HG03045 (cell line): ENCODE data around the gene DLX1.

ENCODE experiments used
- ATAC-seq: cut with Tn5 transposase; IDR thresholded peaks from one replicate; pipeline ENCODE4 v1.9.1; 2021; ENCODE audit warnings: mild to moderate bottlenecking, moderate library complexity; ENCODE audit not compliant: unreplicated experiment

Gene DLX1

DNA sequence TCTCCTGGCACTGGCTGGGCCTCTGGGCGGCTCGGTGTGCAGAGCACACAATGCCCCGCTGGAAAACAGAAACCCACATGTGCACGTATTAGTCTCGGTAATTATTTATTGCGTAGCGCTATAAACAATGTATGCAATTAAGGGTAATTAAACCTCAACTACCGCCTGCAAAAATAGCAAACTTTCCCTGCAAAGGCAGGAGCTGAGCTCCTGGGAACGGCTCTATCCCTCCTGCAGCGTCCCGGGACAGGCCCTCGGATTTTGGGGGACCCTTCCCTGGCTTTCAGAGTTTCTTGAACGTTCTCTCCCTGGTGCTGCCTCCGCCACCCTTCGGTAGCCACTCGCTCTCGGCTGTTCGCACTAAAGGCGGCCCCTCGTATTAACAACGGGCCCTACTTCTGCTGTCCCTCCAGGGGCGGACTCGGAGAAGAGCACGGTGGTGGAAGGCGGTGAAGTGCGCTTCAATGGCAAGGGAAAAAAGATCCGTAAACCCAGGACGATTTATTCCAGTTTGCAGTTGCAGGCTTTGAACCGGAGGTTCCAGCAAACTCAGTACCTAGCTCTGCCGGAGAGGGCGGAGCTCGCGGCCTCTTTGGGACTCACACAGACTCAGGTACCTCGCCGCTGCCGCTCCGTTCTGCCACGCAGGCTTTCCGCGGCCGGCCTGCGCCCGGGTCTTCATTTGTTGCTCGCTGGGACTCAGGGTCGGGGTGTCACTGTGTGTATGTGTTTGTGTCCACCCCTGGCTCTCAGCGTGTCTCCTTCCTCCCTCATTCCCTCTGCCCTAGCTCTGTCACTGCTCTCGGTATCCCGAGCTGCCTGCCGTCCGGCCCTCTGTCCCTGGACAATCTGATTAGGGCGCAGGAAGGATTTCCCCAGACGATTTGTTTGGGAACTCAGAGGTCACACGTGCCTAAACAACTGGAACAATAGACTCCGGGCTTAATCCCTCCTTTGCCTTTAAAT lies 1.2 kb downstream of the DLX1 start:
- ATAC-seq = no peak

DNA sequence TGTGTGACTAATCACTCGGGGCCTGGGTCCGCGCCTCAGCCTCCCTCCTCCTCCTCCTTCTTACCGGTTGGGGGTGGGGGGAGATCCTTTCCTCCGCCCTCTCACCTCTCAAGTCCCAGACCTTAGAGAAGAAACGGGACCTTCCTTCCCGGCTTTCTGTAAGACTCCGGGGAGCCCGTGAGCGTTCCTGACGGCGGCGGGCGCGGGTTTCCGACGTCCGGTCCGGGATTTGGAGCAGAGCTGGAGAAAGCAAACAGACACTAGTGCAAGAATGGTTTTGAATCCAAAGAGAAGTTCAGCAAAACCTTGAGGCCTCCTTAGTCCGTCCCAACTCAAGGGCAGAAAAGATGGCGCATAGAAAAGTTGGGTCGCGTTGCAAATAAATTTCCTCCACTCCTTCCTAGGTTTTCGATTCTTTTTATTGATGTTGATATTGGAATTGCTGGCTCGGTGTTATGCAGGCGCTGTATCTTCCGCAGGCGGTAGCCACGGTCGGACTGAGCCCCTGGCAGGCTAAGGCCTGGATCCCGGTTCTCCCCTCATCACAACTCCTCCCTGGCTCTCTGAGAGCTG lies 2.0 kb downstream of the DLX1 start:
- no peak for ATAC-seq

DNA sequence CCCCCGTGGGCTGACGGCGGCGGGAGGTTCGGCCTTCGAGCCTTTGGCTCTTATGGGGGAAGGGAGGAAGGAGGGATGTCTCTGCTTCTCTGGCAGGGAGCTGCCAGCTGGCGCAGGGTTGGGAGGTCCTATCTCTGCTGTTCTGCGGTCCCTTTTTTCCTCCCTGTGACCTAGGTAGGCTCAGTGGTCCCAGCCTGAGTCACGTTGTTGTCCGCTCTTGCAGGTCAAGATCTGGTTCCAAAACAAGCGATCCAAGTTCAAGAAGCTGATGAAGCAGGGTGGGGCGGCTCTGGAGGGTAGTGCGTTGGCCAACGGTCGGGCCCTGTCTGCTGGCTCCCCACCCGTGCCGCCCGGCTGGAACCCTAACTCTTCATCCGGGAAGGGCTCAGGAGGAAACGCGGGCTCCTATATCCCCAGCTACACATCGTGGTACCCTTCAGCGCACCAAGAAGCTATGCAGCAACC lies 2.5 kb downstream of the DLX1 start:
- no peak for ATAC-seq

DNA sequence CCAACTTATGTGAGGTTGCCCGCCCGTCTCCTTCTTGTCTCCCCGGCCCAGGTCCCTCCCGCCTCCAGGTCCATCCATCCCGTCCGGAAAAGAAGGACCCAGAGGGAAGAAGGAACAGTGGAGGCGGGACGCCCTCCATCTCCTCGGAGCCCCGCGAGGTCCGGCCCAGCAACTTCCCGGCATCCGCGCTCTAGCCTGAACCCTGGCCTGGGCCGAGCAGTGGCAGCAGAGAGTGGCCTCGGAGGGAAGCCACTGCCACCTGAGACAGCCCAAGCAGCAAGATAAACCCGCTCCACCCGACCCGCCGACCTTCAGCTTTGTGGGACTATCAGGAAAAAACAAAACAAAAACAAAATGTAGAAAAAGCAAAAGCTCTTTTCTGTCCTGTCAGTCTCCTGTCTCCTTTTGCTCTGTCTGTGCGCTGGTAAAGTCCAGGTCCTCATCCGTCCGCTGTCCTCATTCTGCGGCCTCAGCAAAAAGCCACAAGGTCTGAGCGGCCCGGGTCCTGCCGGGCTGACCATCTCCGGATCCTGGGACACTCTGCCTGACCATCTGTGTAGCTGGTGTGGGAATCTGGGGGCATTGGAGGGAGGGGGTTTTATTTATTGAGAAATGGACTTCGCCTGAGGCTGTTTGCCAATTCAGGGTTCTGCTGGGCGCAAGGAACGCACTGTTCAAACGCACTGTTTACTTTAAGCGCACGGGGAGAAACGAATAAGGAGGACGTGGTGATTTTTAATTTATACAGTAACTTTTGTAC lies 3.1 kb downstream of the DLX1 start:
- no peak for ATAC-seq

DNA sequence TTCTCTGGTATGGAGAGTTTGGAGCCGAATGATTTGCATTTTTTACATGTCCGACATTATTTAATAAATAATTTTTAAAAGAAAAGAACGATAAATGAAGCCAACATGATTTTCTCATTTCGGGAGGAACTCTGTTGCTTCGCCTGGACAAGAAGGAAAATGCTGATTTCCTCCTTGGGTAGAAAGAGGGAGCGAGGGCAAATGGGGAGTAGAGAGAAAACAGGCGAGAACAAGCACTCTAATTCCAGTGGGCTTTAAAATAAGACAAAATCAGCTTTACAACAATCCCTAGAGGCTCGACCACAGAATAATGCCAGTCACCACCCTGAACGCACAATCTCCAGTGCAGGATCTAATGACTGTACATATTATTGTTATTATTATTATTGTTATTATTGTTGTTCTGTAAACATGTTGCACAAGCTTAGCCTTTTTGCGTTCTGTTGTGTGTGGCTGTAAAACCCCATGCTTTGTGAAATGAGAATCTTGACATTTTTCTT lies 3.7 kb downstream of the DLX1 start:
- ATAC-seq = no peak

DNA sequence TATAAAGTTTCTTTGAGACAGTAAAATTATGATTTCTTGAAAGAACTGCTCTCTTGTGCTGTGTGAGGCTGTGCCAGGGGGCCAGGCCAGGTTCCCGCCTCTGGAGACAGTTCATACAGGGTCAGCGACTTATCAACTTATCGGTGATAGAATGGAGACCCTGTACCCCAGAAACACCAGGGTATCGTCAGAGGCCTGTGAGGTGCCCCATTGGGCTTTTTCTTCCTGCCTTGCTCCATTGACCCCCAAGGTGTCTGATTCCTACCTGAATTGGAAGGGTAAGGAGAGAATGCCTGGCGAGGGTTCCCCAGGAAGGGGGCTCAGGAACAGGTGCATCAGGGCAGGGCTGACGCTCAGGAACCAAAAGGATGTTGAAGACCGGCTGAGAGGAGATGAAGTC lies 4.3 kb downstream of the DLX1 start:
- no peak for ATAC-seq

DNA sequence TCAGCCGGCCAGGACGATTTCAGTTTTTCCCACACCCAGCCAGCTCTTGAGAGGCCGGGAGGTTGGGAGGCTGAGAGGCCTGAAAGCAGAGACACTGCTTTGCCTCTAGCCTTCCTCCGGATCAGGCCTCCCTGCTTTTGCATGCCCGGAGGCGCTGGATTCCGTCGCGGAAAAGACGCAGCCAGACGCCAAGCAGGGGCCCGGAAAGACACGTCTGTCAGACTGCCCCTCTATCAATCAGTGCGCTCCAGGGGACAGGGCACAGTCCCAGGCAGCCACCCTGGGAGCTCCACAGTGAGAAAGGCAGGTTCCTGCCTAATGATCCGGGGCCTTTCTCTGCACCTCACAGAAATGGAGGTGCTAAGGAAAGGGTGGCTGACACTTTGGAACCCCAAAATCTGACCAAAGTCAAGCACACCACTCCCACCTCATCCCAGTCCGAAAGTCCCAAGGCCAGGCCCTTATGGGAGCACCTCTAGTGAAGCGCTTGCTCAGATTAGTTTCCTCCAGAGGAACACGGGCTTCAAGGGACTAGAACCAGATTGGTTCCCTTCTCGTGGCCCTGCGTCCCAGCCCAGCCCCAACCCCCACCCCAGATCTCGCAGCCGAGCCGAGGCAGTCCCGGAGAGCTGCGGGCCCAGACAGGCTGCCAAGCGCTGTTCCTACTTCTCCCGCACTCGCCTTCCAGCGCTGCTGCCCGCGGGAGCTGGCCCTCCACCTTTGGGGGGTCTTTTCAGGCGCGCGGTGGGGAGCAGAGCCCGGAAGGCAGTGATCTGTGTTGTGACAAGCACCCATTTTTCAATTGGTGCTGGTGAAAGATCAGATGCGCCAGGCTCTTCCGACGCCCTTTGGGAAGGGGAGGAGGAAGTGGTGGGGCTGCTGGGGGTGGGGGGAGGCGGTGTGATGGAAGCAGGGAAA lies 5.0 kb downstream of the DLX1 start:
- ATAC-seq = no peak

DNA sequence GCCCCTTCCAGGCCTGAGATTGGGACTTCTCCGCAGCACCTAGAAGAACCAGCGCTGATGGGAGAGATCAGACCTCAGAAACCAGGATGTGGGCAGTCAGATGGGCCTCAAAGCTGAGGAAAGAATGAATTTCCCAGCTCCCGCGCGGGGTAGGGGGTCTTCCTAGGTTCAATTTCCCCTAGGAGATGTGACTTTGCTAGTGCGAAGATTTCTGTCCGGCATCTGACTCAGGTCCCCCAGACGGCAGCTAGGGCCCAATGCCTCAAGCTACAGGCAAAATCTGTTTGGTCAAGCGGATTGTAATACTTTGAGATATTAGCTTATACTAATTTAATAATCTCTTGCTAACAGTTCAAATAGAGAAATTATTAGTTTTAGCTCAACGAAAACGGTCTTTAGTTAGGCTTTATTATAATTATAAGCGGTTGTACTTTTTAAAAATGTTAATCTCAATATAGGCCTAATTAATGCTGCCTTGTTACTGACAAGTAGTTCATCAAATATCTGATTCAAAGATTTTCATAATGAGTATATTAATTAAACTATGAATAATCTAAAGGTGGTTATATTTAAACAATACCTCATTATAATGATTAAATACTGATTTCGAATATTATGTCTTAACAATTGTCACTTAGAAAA lies 5.8 kb downstream of the DLX1 start:
- ATAC-seq = no peak

DNA sequence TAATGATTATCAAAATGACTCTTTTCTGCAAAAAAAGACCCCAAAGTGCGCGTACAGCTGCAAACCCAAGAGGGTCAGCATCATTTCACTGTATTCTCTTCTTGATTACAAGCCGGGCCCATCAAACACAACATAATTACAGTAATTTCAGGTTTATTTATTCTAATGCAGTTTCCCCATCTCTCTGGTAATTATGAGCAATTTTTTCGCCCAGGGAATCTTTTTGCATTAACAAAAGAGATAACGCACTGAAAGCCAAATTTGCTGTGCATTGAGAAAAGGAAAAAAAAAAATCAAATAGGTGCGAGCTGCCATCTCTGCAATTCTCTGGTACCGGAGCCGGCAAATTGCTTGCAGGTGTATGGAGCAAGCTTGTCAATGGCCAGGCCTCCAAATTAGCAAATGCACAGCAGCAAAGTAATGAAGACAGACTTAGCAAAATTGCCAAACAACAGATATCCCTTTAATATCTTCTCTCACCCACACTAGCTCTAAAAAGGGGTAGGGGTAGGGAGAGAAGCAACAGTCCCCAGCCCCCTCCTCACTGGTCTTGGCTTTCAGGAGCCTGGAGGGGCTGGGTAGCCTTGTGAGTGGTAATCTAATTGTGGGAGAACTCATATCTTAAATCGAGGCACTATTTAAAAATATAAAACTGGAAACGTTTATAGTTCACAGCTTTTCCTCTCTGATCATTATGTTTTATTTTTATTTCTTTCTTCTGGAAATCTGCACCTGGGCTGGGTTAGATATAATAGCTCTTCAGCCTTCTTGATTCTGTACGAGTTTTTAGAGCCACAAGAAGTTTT lies 6.7 kb downstream of the DLX1 start:
- no peak for ATAC-seq

DNA sequence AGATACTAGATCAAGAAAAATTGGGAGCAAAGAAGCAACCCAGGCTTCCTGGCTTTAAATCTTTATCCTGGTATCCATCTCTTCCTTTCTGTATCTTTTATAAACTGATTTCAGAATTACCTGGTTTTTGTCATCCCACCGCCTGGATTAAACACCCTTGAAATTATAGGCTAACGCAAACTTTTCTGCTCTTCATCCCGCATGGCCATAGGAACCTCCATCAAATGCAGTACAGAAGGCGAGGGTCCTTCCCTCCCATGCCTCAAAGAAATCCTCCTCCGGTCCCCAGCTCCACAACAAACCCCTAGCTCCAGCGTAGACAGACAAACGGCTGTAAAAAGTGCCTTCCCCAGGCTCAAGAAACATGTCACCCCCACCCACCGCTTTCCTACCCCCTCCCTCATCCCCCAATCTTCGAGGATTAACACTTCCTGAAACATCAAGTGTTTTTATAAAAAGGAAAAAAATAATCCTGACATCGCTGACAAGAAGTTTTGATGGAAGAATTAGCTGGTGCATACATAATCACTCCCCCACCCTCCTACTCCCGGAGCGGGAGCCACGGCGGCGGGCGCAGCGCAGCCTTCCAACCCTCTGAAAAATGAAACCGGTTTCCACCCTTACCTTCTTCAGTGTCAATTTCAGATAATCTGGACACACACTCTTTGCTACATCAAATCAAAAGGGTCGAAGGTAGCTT lies 7.6 kb downstream of the DLX1 start:
- no peak for ATAC-seq

DNA sequence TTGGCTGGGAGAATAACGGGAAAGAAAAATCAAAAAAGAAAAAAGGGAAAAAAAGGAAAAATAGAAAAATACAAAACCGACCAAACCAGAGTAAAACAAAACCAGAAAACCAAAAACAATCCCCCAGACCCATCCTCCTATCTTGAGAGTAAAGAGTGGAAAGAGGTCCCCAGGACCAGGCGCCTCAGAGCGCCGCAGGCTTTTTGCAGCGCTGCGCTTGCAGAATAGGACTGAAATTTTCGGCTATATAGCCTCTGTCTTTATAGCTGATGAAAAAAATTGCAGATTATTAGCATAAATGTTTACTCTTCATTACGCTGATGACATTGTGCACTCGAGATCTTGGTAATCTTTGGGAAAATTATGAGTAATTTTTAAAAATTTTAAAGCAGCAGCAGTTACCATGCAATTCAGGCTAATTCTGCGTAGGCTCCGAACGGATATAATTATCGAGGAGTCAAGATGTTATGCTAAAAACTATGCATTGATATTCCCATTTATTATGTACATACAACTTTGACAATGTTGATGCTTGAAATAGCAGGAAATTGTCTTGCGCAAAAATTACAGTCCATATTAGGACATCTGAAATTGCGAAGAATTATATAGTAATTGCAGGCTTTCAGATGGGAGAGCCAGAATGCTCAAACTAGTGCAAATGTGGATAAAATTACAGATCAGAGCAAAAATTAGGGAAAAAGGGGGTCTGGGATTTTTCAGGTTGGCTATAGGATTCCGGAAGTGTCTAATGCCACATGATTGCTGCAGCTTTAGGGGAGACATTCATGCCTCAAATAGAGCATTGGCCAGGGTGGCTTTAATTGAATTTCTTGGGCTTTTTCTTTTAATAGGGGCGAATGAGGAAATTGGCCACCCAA lies 8.3 kb downstream of the DLX1 start:
- no peak for ATAC-seq

DNA sequence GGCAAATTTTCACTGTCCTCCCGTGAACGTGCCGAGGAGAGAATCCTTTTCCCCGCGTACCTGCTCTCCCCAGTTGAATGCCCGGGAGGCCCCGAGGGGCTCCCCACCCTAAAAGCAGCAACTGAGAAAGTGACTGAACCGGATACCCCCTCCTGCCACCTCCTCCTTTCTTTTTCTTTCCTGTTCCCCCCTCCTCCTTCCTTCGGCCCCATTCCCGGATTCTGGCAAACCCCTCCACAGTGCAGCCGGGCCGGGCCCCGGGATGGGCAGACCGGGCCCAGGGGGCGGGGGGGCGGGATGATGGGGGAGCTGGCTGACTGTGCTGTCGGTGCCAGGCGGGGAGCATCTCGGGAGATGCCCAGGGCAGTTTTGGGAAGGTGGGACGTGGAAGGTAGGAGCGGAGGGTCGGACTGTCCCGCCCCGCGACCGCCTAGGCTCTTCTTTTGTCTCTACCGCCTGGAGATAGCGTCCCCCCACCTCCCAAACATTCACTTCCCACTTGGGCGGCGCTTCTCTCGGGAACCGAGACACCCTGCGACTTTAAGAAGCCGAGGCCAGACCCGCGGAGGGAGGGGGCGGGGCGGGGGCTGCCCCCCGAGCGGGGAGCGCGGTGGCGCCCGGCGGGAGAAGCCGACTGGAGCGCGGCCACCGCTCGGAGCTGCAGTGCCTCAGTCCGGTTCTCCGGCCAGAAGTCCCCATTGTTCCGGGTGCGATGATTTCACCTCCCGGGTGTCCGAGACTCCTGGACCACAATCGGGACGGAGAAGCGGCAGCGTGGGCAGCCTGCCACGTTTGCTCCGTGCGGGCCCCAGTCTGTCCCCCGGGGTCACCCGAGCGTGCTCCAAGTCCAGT lies 9.2 kb downstream of the DLX1 start:
- no peak for ATAC-seq

DNA sequence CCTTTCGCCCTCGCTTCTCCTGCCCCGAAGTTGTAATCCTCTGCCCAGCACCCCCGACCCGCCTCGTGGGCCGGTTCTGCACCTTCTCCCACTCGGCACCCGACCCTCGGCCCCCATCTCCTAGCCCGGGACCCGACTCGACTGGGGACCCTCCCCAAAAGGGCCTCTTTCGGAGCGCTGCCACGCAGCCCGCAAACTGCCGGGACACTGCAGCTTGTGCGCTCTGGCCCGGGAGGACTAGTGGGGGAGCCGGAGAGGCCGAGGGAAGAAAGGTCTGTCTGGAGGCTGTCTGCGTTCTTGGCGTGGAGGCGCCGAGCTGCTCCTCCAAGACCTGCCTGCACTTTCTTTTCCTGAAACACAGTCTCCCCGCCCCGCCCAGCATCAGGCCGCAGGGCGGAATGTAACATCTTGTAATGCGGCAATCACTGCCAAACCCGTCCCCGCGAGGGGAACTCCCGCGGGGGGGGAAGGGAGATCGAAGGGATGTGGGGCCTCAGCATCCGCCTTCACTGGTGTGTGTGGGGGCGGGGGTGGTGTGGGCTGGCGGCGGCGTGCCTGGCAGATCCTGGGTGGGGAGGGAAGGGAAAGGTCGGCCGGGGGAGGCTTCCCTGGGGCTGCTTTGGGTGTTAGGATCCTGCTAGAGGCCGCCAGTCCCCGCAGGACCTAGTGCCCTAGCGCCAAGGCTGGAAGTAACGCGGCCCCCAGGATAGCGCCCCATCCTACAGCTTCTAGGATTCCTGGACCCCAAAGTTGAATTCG lies 10.0 kb downstream of the DLX1 start:
- no peak for ATAC-seq

DNA sequence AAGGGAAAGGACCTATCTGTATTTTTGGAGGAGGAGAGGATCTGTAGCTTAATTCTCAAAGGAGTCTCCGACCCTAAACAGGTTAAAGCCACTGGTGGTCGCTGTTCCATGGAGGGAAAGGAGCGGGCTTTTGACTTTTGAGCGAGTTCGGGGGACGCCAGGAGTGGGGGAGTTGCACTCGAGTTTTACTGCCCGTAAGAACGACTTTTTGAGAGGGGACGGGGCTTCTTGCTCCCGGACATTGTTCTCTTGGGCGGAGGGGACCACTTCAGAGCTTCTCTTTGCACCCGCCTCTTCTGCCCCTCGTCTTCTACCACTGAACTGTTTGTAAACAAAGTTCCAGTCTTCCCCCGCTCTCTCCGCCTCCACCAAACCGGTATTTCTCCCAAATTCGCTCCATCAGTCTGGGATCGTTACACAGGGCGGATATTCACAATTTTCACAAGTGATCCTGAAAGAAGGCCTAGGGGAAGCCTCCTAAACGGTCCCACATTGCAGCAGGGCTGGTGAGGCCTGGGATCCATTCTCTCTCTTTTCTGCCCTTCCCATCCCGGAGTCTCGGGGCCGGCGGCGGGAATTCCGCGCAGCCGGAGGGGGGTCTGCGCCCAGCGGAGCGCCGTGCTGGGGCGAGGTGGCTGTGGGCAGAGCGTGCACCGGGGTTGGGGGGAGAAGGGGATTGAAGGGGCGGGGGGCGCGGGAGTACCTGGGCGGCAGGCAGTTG lies 10.8 kb downstream of the DLX1 start:
- ATAC-seq = no peak
